Activated CD4-positive, alpha-beta T cell treated with anti-CD3 and anti-CD28 coated beads, Interleukin-2, Interleukin-4, amounts not matched to agents 100 ng/mL and 50 ng/mL, durations not matched to agents 16 hours and 8 hours (primary cell): ENCODE results near the gene VPS54.
"Not testable (repeated sequence)": the region's sequence is repeated elsewhere in the genome, so short reads cannot be mapped to it uniquely, and the experiment has no call there.

Source experiments
- DNase-seq: peaks from one replicate; pipeline ENCODE4 v3.0.0-alpha.2; 2020; ENCODE audit warnings: low spot score

VPS54 gene

GRCh38 chr2:63866009-63866709 is 153.1 kb downstream of the VPS54 start:
- DNase-seq = no peak

- no peak for DNase-seq
Measured at GRCh38 chr2:63865159-63865799, 153.9 kb downstream of the VPS54 start.

GRCh38 chr2:63863707-63864106 is 155.5 kb downstream of the VPS54 start:
- no peak for DNase-seq

- no peak for DNase-seq
Measured at GRCh38 chr2:63862806-63863205, 156.4 kb downstream of the VPS54 start.

GRCh38 chr2:63861220-63861822 is 157.9 kb downstream of the VPS54 start:
- peak; percentile 27 for DNase-seq

- DNase-seq = no peak
Measured at GRCh38 chr2:63858291-63858690, 160.9 kb downstream of the VPS54 start.

GRCh38 chr2:63856303-63856603 is 163.0 kb downstream of the VPS54 start:
- peak; percentile 67 for DNase-seq

GRCh38 chr2:63855418-63856302 is 163.6 kb downstream of the VPS54 start:
- DNase-seq = no peak

GRCh38 chr2:63853527-63854310 is 165.5 kb downstream of the VPS54 start:
- no peak for DNase-seq

- DNase-seq = no peak
Measured at GRCh38 chr2:63851691-63852311, 167.4 kb downstream of the VPS54 start.

GRCh38 chr2:63850649-63851048 is 168.6 kb downstream of the VPS54 start:
- DNase-seq = no peak

GRCh38 chr2:63850204-63850571 is 169.0 kb downstream of the VPS54 start:
- no peak for DNase-seq

- no peak for DNase-seq
Measured at GRCh38 chr2:63849381-63850203, 169.6 kb downstream of the VPS54 start.

GRCh38 chr2:63847571-63847970 is 171.7 kb downstream of the VPS54 start:
- DNase-seq = not testable (repeated sequence)

- DNase-seq = no peak
Measured at GRCh38 chr2:63846487-63846886, 172.7 kb downstream of the VPS54 start.

GRCh38 chr2:63845866-63846265 is 173.4 kb downstream of the VPS54 start:
- no peak for DNase-seq

- DNase-seq = no peak
Measured at GRCh38 chr2:63844616-63845015, 174.6 kb downstream of the VPS54 start.

- DNase-seq = no peak
Measured at GRCh38 chr2:63843791-63844190, 175.4 kb downstream of the VPS54 start.

GRCh38 chr2:63843093-63843492 is 176.1 kb downstream of the VPS54 start:
- DNase-seq = no peak
